Right cardiac atrium (tissue), 5 donors: ENCODE data around the gene TBC1D22A. TPM values are rescaled to one million over a fixed set of nuclear protein-coding genes. Genes with fewer than 3 reads are reported as not detected.

Experiments used
- ATAC-seq, 2 donors: fragments of 200-7000 bp; cut with Tn5 transposase; one replicate each; pipeline versions ENCODE4 v1.8.0 to v1.9.1; 2020; ENCODE audit warnings: moderate library complexity in 2 of 2, mild to moderate bottlenecking in 1 of 2
- DNase-seq, 3 donors: peaks; one replicate each; pipeline ENCODE4 v3.0.0-alpha.2; 2020
- H3K27ac ChIP-seq: one replicate; pipeline ENCODE4 v1.5.1; 2013; ENCODE audit warnings: mild to moderate bottlenecking, low read length, control low read depth, moderate library complexity
- H3K27me3 ChIP-seq: one replicate; pipeline ENCODE4 v1.6.1; 2013; ENCODE audit not compliant: control insufficient read depth, insufficient read depth
- H3K4me1 ChIP-seq: one replicate; pipeline ENCODE4 v1.6.1; 2013; ENCODE audit warnings: low read length; ENCODE audit not compliant: control insufficient read depth, insufficient read depth
- H3K4me3 ChIP-seq: one replicate; pipeline ENCODE4 v1.5.1; 2013; ENCODE audit warnings: low read length, control low read depth
- H3K9me3 ChIP-seq: one replicate; pipeline ENCODE4 v1.6.1; 2013; ENCODE audit warnings: low read length; ENCODE audit not compliant: control insufficient read depth
- WGBS: extraction: QIAGEN DNeasy Blood & Tissue Kit; methylation state at CpG from one replicate; pipeline ENCODE4 v1.1.7; 2013; 5-methylcytosine and 5-hydroxymethylcytosine counted together
- intact Hi-C, 4 donors: fragments of 100-400 bp; cut with DNase I; formaldehyde crosslinking; loops; one replicate each; pipeline versions ENCODE4 v1.11.0 to v1.14.0; 2022 to 2023
- polyA plus RNA-seq: library from polyadenylated mRNA; stranded (reverse); fragments of 200-250 nt; gene quantifications from one replicate; pipeline ENCODE4 v1.2.3, GENCODE V29; 2013
- total RNA-seq, 4 donors: library from RNA; stranded (reverse); fragmentation: NEBNext Ultra II Directional; extraction: Animal tissue kit (Norgen Biotek cat#: 25700); gene quantifications; one replicate each; pipeline ENCODE4 v1.2.1, GENCODE V29; 2021
- donor health status: healthy with polysubstance abuse.
- donor health status: DM: no; HTN: yes; CAD: no.
- donor health status: DM: no; HTN: no; CAD: no.
- donor health status: DM: no; HTN: yes; CAD: no; lungs with severe emphysema.
- donor health status: DM: yes; HTN: yes; CAD: no.

TBC1D22A gene
- total and polyA plus RNA-seq, 5 donors = 12.0 to 17.3 (median 15.7) TPM

GRCh38 chr22:46896166-46896565, 133.7 kb downstream of the TBC1D22A start:
- Histone ChIP-seq H3K4me3 (no peak overlapping the region), H3K4me1 (peaks cover 2% of the 10 kb centered on the region), H3K27ac (no peak overlapping the region), H3K9me3 (no peaks in the 10 kb centered on the region), H3K27me3 (no peaks in the 10 kb centered on the region)
- intact Hi-C loops = no loop called here
- no peak for DNase-seq
- WGBS = 85% methylated on average over 4 of the region's 4 CpGs
- ATAC-seq = no peak

GRCh38 chr22:46896568-46897245, 134.3 kb downstream of the TBC1D22A start:
- no peaks in the 10 kb centered on the region for H3K9me3 ChIP-seq
- H3K27me3 ChIP-seq = no peaks in the 10 kb centered on the region
- 86% methylated on average over 13 of the region's 13 CpGs for WGBS
- DNase-seq = no peak
- ATAC-seq = no peak
- H3K27ac ChIP-seq = no peak overlapping the region
- no peak overlapping the region for H3K4me3 ChIP-seq
- intact Hi-C loops = no loop called here
- peaks cover 2% of the 10 kb centered on the region for H3K4me1 ChIP-seq

- ATAC-seq = no peak
- H3K27ac ChIP-seq = no peak overlapping the region
- no peak for DNase-seq
- peaks cover 2% of the 10 kb centered on the region for H3K4me1 ChIP-seq
- H3K4me3 ChIP-seq = no peak overlapping the region
- intact Hi-C loops = no loop called here
- WGBS = 96% methylated on average over 4 of the region's 4 CpGs
- H3K9me3 ChIP-seq = no peaks in the 10 kb centered on the region
- no peaks in the 10 kb centered on the region for H3K27me3 ChIP-seq
Observed at GRCh38 chr22:46897246-46897623, 134.8 kb downstream of the TBC1D22A start.

- H3K27ac ChIP-seq = no peak overlapping the region
- no peak overlapping the region for H3K4me3 ChIP-seq
- no peaks in the 10 kb centered on the region for H3K4me1 ChIP-seq
- H3K9me3 ChIP-seq = no peaks in the 10 kb centered on the region
- intact Hi-C loops = no loop called here
- ATAC-seq = no peak
- DNase-seq = no peak
- WGBS = 79% methylated on average over 5 of the region's 5 CpGs
- H3K27me3 ChIP-seq = no peaks in the 10 kb centered on the region
Observed at GRCh38 chr22:46900549-46900948, 138.1 kb downstream of the TBC1D22A start.

GRCh38 chr22:46902436-46902835, 140.0 kb downstream of the TBC1D22A start:
- intact Hi-C loops = no loop called here
- WGBS = 71% methylated on average over 14 of the region's 14 CpGs
- Histone ChIP-seq H3K4me3 (no peak overlapping the region), H3K9me3 (no peaks in the 10 kb centered on the region), H3K4me1 (no peaks in the 10 kb centered on the region), H3K27me3 (no peaks in the 10 kb centered on the region), H3K27ac (no peak overlapping the region)
- DNase-seq (no peak), ATAC-seq (peak; percentile 56 to 62)

GRCh38 chr22:46902998-46903916, 140.8 kb downstream of the TBC1D22A start:
- ATAC-seq = peak; percentile 41 to 55
- peak in 1 of 3 donors; percentile 72 for DNase-seq
- 87% methylated on average over 29 of the region's 29 CpGs for WGBS
- Histone ChIP-seq H3K27ac (no peak overlapping the region), H3K27me3 (no peaks in the 10 kb centered on the region), H3K9me3 (no peaks in the 10 kb centered on the region), H3K4me1 (no peaks in the 10 kb centered on the region), H3K4me3 (no peak overlapping the region)
- intact Hi-C loops = no loop called here

GRCh38 chr22:46905415-46905814, 143.0 kb downstream of the TBC1D22A start:
- H3K4me3 ChIP-seq = no peak overlapping the region
- intact Hi-C loops = no loop called here
- H3K9me3 ChIP-seq = no peaks in the 10 kb centered on the region
- ATAC-seq (no peak), DNase-seq (no peak)
- H3K4me1 ChIP-seq = no peaks in the 10 kb centered on the region
- 96% methylated on average over 15 of the region's 15 CpGs for WGBS
- H3K27me3 ChIP-seq = no peaks in the 10 kb centered on the region
- no peak overlapping the region for H3K27ac ChIP-seq

- no peak overlapping the region for H3K4me3 ChIP-seq
- no peak overlapping the region for H3K27ac ChIP-seq
- 89% methylated on average over 8 of the region's 8 CpGs for WGBS
- DNase-seq = no peak
- ATAC-seq = no peak
- intact Hi-C loops = no loop called here
- no peaks in the 10 kb centered on the region for H3K27me3 ChIP-seq
- no peaks in the 10 kb centered on the region for H3K9me3 ChIP-seq
- no peaks in the 10 kb centered on the region for H3K4me1 ChIP-seq
Observed at GRCh38 chr22:46905834-46906233, 143.4 kb downstream of the TBC1D22A start.

GRCh38 chr22:46906326-46907045, 144.0 kb downstream of the TBC1D22A start:
- no peaks in the 10 kb centered on the region for H3K9me3 ChIP-seq
- ATAC-seq = no peak
- no peaks in the 10 kb centered on the region for H3K27me3 ChIP-seq
- no peak overlapping the region for H3K27ac ChIP-seq
- no peak overlapping the region for H3K4me3 ChIP-seq
- WGBS = 96% methylated on average over 18 of the region's 18 CpGs
- intact Hi-C loops = no loop called here
- no peak for DNase-seq
- H3K4me1 ChIP-seq = no peaks in the 10 kb centered on the region

- intact Hi-C loops = no loop called here
- ATAC-seq = no peak
- Histone ChIP-seq H3K4me3 (no peak overlapping the region), H3K27ac (no peak overlapping the region), H3K4me1 (no peaks in the 10 kb centered on the region), H3K27me3 (no peaks in the 10 kb centered on the region), H3K9me3 (no peaks in the 10 kb centered on the region)
- DNase-seq = no peak
- WGBS = 95% methylated on average over 24 of the region's 24 CpGs
Observed at GRCh38 chr22:46907241-46908215, 145.1 kb downstream of the TBC1D22A start.
